ENCODE data around the gene SI.

DNA sequence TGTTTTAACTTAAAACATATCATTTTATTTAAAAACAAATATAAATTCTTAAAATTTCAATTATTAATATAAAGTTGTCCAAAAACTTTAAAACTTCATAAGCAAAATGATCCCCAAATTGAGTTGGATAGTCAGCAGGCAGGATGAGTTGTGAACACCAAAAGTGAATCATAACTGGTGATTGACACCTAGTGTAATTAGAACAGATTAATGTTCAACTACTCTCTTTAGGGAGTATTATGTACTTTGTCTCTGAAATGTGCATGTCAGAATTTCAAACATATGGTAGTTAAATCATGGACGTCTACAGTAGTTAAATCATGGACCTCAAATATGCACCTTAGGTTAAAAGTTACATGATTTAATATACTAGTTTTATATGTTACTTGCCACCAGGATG is 2.9 kb upstream of the SI start:
- TF ChIP-seq POLR2AphosphoS5 (IDR thresholded peaks at IDR 0.05; ENCODE audit: borderline replicate concordance, low read depth, low read length) (no peak), EZH2 (IDR thresholded peaks at IDR 0.05) (no peak), FOXP2 (optimal IDR thresholded peaks at IDR 0.05; ENCODE audit: control extremely low read depth, extremely low read length, insufficient read depth) (no peak)
